Osteocyte (in vitro differentiated cells): Measurements from ENCODE around the gene HTRA2. TPM values are rescaled to one million over a fixed set of nuclear protein-coding genes. Genes with fewer than 3 reads are reported as not detected.
A peak's percentile ranks its signal among the peaks of the same experiment; 100 is the strongest.

Source experiments
- DNase-seq: peaks from one replicate; pipeline ENCODE4 v3.0.0; 2021; ENCODE audit warnings: mixed read lengths; ENCODE audit not compliant: unreplicated experiment; ENCODE audit errors: extremely low spot score
- H3K27ac Mint-ChIP-seq: one replicate; pipeline ENCODE4 v1.8.0; 2021; ENCODE audit warnings: mild to moderate bottlenecking, mixed read lengths; ENCODE audit not compliant: unreplicated experiment
- H3K27me3 Mint-ChIP-seq: one replicate; pipeline ENCODE4 v1.8.0; 2021; ENCODE audit warnings: mixed read lengths; ENCODE audit not compliant: unreplicated experiment
- H3K36me3 Mint-ChIP-seq: one replicate; pipeline ENCODE4 v1.8.0; 2021; ENCODE audit warnings: mixed read lengths; ENCODE audit not compliant: unreplicated experiment
- H3K4me1 Mint-ChIP-seq: one replicate; pipeline ENCODE4 v1.8.0; 2021; ENCODE audit warnings: mixed read lengths; ENCODE audit not compliant: unreplicated experiment
- H3K4me3 Mint-ChIP-seq: one replicate; pipeline ENCODE4 v1.8.0; 2021; ENCODE audit warnings: mild to moderate bottlenecking, moderate library complexity, mixed read lengths; ENCODE audit not compliant: unreplicated experiment
- H3K9me3 Mint-ChIP-seq: one replicate; pipeline ENCODE4 v1.8.0; 2021; ENCODE audit warnings: mixed read lengths; ENCODE audit not compliant: unreplicated experiment
- CTCF ChIP-seq: fragments of 200-600 bp; sonication (generic); IDR thresholded peaks from 2 replicates; pipeline ENCODE4 v1.5.0; 2021; ENCODE audit warnings: antibody characterized with exemption, mild to moderate bottlenecking, moderate library complexity
- total RNA-seq: library from RNA; stranded (reverse); gene quantifications from 2 replicates; pipeline ENCODE4 v1.2.1, GENCODE V29; 2021

The HTRA2 gene
- total RNA-seq, 1 donor from 2014 or later: 32.3 TPM

- Mint-ChIP-seq H3K9me3 (no peaks in the 10 kb centered on the region), H3K27ac (peak overlapping the region; percentile 83), H3K4me3 (peak overlapping the region; percentile 71), H3K36me3 (peaks cover 16% of the 10 kb centered on the region), H3K4me1 (peaks cover 73% of the 10 kb centered on the region), H3K27me3 (peaks cover 29% of the 10 kb centered on the region)
- TF ChIP-seq CTCF: peak; percentile 40
- peak; percentile 92 for DNase-seq
Measured at GRCh38 chr2:74502720-74503505, 26.8 kb upstream of the HTRA2 start.

DNA sequence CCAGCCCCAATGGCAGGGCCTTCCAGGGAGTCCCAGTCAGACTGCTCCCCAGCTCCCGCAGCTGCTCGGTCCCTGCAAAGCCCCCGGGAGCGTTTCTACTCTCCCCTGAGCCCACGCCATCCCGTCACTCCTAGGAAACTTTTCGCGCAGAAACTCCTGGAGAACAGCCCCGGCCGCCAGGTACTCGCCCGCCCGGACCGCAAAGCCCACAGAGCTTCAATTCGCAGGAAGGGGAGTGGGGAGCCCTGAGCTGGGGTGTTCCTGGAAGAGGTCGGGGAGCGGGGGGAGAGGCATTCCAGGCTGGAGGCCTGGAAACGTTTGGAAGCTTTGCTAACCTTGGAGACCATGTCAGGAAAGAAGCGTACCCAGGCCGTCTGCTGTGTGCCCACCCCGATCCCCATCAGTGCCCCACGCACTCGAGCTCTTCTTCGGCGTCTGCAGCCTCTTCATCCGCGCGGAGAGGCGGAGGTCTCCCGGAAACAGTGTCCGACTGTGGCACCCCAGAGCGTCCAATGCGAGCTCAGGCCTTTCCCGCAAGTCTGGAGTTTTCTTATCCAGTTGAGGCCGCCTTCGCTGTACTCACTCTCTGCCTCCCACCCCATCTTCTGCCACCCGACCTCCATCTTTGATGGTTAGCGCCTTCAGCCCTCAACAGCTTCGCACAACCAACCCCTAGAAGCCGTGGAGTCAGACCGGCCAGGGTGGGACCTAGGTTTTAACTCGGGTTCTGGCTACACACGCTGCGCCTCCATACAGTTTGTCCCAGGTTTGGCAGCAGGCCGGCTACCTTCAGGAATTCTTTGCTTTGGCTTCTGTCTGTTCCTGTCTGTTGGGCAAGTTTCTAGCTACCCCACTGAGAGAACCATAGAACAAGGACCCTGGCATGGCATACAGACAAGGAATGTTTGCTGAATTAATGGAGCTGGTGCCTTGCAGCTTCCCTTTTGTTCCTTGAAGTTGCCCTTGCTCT lies 25.9 kb upstream of the HTRA2 start:
- Mint-ChIP-seq H3K4me3 (peak overlapping the region; percentile 71), H3K4me1 (peaks cover 73% of the 10 kb centered on the region), H3K27ac (peak overlapping the region; percentile 83), H3K36me3 (peaks cover 16% of the 10 kb centered on the region), H3K9me3 (no peaks in the 10 kb centered on the region), H3K27me3 (peaks cover 27% of the 10 kb centered on the region)
- no peak for TF ChIP-seq CTCF
- DNase-seq: no peak

DNA sequence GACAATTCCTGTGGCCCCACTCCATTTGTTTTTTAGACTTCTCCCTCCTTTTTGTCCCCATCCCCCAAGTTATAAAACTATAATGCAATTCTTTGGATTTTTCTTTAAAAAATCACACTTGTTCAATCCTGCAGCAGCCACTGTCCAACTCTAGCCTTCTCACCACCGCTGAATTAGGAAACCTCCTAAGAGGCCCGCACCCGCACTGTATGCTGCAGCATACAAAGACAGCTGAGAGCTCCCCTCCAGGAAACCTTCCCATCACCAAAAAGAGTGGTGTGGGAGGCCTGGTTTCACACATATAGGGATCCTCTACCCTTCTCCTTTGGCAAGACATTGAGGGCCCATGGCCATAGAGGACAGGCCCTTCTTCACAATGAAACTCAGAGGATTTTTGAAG lies 25.1 kb upstream of the HTRA2 start:
- Mint-ChIP-seq H3K4me3 (peak overlapping the region; percentile 71), H3K27me3 (peaks cover 24% of the 10 kb centered on the region), H3K27ac (peak overlapping the region; percentile 83), H3K9me3 (no peaks in the 10 kb centered on the region), H3K36me3 (peaks cover 16% of the 10 kb centered on the region), H3K4me1 (peaks cover 68% of the 10 kb centered on the region)
- TF ChIP-seq CTCF: no peak
- DNase-seq: no peak

DNA sequence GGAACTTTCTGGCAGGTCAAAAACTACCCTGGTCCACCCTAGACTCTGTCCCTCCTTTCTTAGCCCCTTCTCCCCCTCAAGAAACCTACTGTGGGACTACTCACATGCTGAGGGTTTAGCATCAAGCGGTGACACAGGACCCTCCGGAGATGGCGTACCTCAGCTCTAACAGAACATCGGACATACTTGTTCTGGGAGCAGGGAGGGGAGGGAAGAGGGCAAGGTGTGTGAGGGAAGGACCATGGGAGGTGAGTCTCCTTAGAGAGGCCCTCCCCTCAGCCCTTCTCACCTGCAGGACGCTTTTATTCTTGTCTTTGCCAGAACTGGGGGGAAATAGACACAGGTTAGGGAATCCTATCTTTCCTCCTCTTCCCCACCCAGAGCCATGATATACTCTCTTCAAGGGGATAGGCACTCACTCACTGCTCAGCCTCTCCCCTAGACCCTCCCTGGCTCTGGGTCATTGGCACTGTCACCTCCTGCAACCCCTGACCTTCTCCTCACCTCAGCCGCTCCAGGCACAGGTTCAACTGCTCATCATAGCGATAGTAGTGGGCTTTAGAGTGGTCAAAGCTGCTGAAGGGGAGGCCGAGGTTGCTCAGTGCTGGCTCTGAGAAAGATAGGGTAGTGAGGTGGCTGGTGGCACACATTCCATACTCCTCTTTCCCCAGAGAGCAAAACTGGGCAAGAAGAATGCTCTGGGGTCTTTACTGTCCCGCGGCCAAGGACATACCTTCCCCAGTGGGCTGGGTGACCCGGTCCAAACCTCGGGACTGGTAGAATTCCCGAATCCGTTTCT lies 24.1 kb upstream of the HTRA2 start:
- Mint-ChIP-seq H3K4me3 (peak overlapping the region; percentile 98), H3K36me3 (peaks cover 20% of the 10 kb centered on the region), H3K27me3 (peaks cover 27% of the 10 kb centered on the region), H3K4me1 (peaks cover 64% of the 10 kb centered on the region), H3K27ac (peak overlapping the region; percentile 83), H3K9me3 (no peaks in the 10 kb centered on the region)
- no peak for TF ChIP-seq CTCF
- DNase-seq: no peak
